WTC11 (cell line): Measurements from ENCODE around the gene ALK. TPM values are rescaled to one million over a fixed set of nuclear protein-coding genes. Genes with fewer than 3 reads are reported as not detected.

Experiments
- ATAC-seq: fragments of 200-7000 bp; cut with Tn5 transposase; 2 replicates; pipeline ENCODE4 v1.10.0; 2021; ENCODE audit warnings: mild to moderate bottlenecking, moderate library complexity
- CTCF ChIA-PET: fragments of 300-600 bp; sonication (Branson Sonifier 250); formaldehyde crosslinking; loops from one replicate; lab custom pipeline; 2021; ENCODE audit warnings: antibody characterized with exemption; lab: Charles Lee
- POLR2A ChIA-PET: fragments of 350-600 bp; sonication (Branson Sonifier 250); formaldehyde crosslinking; loops from one replicate; lab custom pipeline; 2021; ENCODE audit warnings: antibody characterized with exemption; lab: Charles Lee
- DNase-seq: peaks from one replicate; pipeline ENCODE4 v3.0.0; 2021; ENCODE audit warnings: low spot score
- H3K27ac Mint-ChIP-seq: 2 replicates; pipeline ENCODE4 v1.8.0; 2021; ENCODE audit warnings: mixed read lengths
- H3K27me3 Mint-ChIP-seq: 2 replicates; pipeline ENCODE4 v1.8.0; 2021; ENCODE audit warnings: low read depth, mild to moderate bottlenecking, moderate library complexity, mixed read lengths
- H3K36me3 Mint-ChIP-seq: 2 replicates; pipeline ENCODE4 v1.8.0; 2021; ENCODE audit warnings: mixed read lengths
- H3K4me1 Mint-ChIP-seq: 2 replicates; pipeline ENCODE4 v1.8.0; 2022; ENCODE audit warnings: mixed read lengths
- H3K4me3 Mint-ChIP-seq: 2 replicates; pipeline ENCODE4 v1.8.0; 2021; ENCODE audit warnings: mild to moderate bottlenecking, moderate library complexity, mixed read lengths
- H3K9me3 Mint-ChIP-seq: 2 replicates; pipeline ENCODE4 v1.8.0; 2021; ENCODE audit warnings: mixed read lengths
- AR ChIP-seq: fragments of 250-450 bp; sonication (Bioruptor Pico); IDR thresholded peaks from 2 replicates; pipeline ENCODE4 v1.9.0; 2021; ENCODE audit warnings: mild to moderate bottlenecking
- ETV6 ChIP-seq: sonication (generic); formaldehyde crosslinking; IDR thresholded peaks from 2 replicates; pipeline ENCODE4 v1.8.1; 2022; ENCODE audit warnings: mild to moderate bottlenecking, missing genetic modification reagents
- FOXK1 ChIP-seq: sonication (generic); formaldehyde crosslinking; IDR thresholded peaks from 2 replicates; pipeline ENCODE4 v1.8.0; 2022; ENCODE audit warnings: mild to moderate bottlenecking, moderate library complexity, missing genetic modification reagents
- GABPB1 ChIP-seq: sonication (generic); formaldehyde crosslinking; IDR thresholded peaks from 2 replicates; pipeline ENCODE4 v1.8.1; 2023; ENCODE audit warnings: mild to moderate bottlenecking, missing genetic modification reagents
- GRHL2 ChIP-seq: fragments of 250-450 bp; sonication (Bioruptor Pico); IDR thresholded peaks from 2 replicates; pipeline ENCODE4 v1.8.0; 2022; ENCODE audit warnings: mild to moderate bottlenecking, moderate library complexity; ENCODE audit not compliant: insufficient replicate concordance, severe bottlenecking
- HMGXB4 ChIP-seq: sonication (generic); formaldehyde crosslinking; IDR thresholded peaks from 2 replicates; pipeline ENCODE4 v1.8.1; 2023; ENCODE audit warnings: mild to moderate bottlenecking, moderate library complexity, missing genetic modification reagents
- OVOL2 ChIP-seq: fragments of 250-450 bp; sonication (Bioruptor Pico); IDR thresholded peaks from 2 replicates; pipeline ENCODE4 v1.9.0; 2021; ENCODE audit warnings: mild to moderate bottlenecking, borderline replicate concordance
- RELA ChIP-seq: sonication (generic); formaldehyde crosslinking; IDR thresholded peaks from 2 replicates; pipeline ENCODE4 v1.8.1; 2022; ENCODE audit warnings: missing genetic modification reagents, mild to moderate bottlenecking, borderline replicate concordance
- RORB ChIP-seq: fragments of 250-450 bp; sonication (Bioruptor Pico); IDR thresholded peaks from 2 replicates; pipeline ENCODE4 v1.9.0; 2021; ENCODE audit warnings: mild to moderate bottlenecking
- TCF7 ChIP-seq: sonication (generic); formaldehyde crosslinking; IDR thresholded peaks from 2 replicates; pipeline ENCODE4 v1.8.0; 2022; ENCODE audit warnings: mild to moderate bottlenecking, low read depth, missing genetic modification reagents, moderate library complexity
- TP53 ChIP-seq: sonication (generic); formaldehyde crosslinking; IDR thresholded peaks from 2 replicates; pipeline ENCODE4 v1.8.1; 2023; ENCODE audit warnings: mild to moderate bottlenecking, missing genetic modification reagents
- ZMAT4 ChIP-seq: fragments of 250-450 bp; sonication (Bioruptor Pico); IDR thresholded peaks from 2 replicates; pipeline ENCODE4 v1.9.0; 2021; ENCODE audit warnings: mild to moderate bottlenecking
- ZNF232 ChIP-seq: sonication (generic); formaldehyde crosslinking; IDR thresholded peaks from 2 replicates; pipeline ENCODE4 v1.8.0; 2022; ENCODE audit warnings: mild to moderate bottlenecking, missing genetic modification reagents
- ZNF263 ChIP-seq: sonication (generic); formaldehyde crosslinking; IDR thresholded peaks from 2 replicates; pipeline ENCODE4 v1.8.1; 2022; ENCODE audit warnings: low read depth, mild to moderate bottlenecking, moderate library complexity, missing genetic modification reagents
- ZNF423 ChIP-seq: fragments of 250-450 bp; sonication (Bioruptor Pico); IDR thresholded peaks from 2 replicates; pipeline ENCODE4 v2.1.2; 2022; ENCODE audit warnings: mild to moderate bottlenecking, moderate library complexity
- ZNF671 ChIP-seq: fragments of 250-450 bp; sonication (Bioruptor Pico); IDR thresholded peaks from 2 replicates; pipeline ENCODE4 v1.8.0; 2021; ENCODE audit warnings: mild to moderate bottlenecking
- total RNA-seq: library from RNA; stranded (reverse); gene quantifications from 3 replicates; pipeline ENCODE4 v1.2.3, GENCODE V29; 2021
- TF ChIP-seq, protein P1 (sequence below): fragments of 200-600 bp; IDR thresholded peaks from 2 replicates; pipeline ENCODE4 v1.8.0; 2022; ENCODE audit warnings: antibody characterized with exemption
- TF ChIP-seq, protein P2 (sequence below): sonication (generic); formaldehyde crosslinking; conservative IDR thresholded peaks from 2 replicates; pipeline ENCODE4 v1.8.1; 2022; ENCODE audit warnings: mild to moderate bottlenecking, missing genetic modification reagents
- TF ChIP-seq, protein P3 (sequence below): sonication (generic); formaldehyde crosslinking; IDR thresholded peaks from 2 replicates; pipeline ENCODE4 v1.8.0; 2022; ENCODE audit warnings: mild to moderate bottlenecking, missing genetic modification reagents
- TF ChIP-seq, protein P4 (sequence below): sonication (generic); formaldehyde crosslinking; IDR thresholded peaks from 2 replicates; pipeline ENCODE4 v1.8.1; 2023; ENCODE audit warnings: mild to moderate bottlenecking, missing genetic modification reagents, moderate library complexity

ALK gene
- total RNA-seq, 1 experiment from 2014 or later = not detected

DNA sequence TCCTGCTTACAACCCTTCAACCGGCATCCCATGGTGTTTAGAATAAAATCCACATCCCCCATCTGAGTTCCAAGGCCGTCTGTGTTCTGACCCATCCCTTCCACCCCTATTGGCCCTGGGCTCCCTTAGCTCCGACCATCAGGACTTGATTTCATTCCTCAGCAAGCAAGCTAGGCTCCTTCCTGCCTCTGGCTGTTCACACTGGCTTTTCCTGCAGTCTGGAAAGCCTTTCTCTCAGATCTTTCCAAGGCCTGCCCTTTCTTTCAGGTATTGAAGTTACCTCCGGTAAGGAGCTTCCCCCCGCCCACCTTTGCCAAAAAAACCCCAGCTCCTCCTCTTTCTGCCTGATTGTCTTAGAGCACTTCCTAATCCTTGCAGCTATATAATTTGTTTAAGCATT, 719.4 kb downstream of the ALK start:
- peak; percentile 94 for ATAC-seq
- CTCF ChIA-PET = interaction anchor here (0.8 to 1.6 kb wide), 8 partner anchors 10 to 620 kb away, joined by 3 to 8 read pairs (median 4); no protein-coding TSS in a partner anchor

GRCh38 chr2:29196792-29197788, 724.3 kb downstream of the ALK start:
- ChIA-PET POLR2A (no interaction called here), CTCF (interaction anchor here (1.0 to 1.3 kb wide), 3 partner anchors 81 to 240 kb away, joined by 3 to 14 read pairs (median 5); no protein-coding TSS in a partner anchor)
- Mint-ChIP-seq H3K4me3 (no peak overlapping the region), H3K27ac (no peak overlapping the region), H3K27me3 (peaks cover 4% of the 10 kb centered on the region), H3K4me1 (peaks cover 9% of the 10 kb centered on the region), H3K9me3 (no peaks in the 10 kb centered on the region), H3K36me3 (no peaks in the 10 kb centered on the region)
- ATAC-seq (peak; percentile 95), DNase-seq (peak; percentile 82)
- TF ChIP-seq, protein P1, sequence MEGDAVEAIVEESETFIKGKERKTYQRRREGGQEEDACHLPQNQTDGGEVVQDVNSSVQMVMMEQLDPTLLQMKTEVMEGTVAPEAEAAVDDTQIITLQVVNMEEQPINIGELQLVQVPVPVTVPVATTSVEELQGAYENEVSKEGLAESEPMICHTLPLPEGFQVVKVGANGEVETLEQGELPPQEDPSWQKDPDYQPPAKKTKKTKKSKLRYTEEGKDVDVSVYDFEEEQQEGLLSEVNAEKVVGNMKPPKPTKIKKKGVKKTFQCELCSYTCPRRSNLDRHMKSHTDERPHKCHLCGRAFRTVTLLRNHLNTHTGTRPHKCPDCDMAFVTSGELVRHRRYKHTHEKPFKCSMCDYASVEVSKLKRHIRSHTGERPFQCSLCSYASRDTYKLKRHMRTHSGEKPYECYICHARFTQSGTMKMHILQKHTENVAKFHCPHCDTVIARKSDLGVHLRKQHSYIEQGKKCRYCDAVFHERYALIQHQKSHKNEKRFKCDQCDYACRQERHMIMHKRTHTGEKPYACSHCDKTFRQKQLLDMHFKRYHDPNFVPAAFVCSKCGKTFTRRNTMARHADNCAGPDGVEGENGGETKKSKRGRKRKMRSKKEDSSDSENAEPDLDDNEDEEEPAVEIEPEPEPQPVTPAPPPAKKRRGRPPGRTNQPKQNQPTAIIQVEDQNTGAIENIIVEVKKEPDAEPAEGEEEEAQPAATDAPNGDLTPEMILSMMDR = peak; percentile 67
- TF ChIP-seq ZMAT4 (CRISPR knock-in tag) (no peak), GABPB1 (CRISPR knock-in tag) (0 out of 2 replicates have a peak, but pooled peaks have one; percentile 14)

More for the DNA sequence above, 719.4 kb downstream of the ALK start:
- peak overlapping the region; percentile 48 for H3K4me3 Mint-ChIP-seq
- H3K27me3 Mint-ChIP-seq = peaks cover 20% of the 10 kb centered on the region
- no peaks in the 10 kb centered on the region for H3K36me3 Mint-ChIP-seq
- peak overlapping the region; percentile 63 for H3K27ac Mint-ChIP-seq
- POLR2A ChIA-PET = no interaction called here
- peaks cover 18% of the 10 kb centered on the region for H3K4me1 Mint-ChIP-seq
- DNase-seq = peak; percentile 26
- TF ChIP-seq ZNF263 (no peak), TCF7 (CRISPR knock-in tag) (no peak), RORB (no peak), GRHL2 (CRISPR knock-in tag) (no peak), ZNF232 (CRISPR knock-in tag) (no peak), FOXK1 (CRISPR knock-in tag) (no peak), OVOL2 (CRISPR knock-in tag) (no peak), ZNF423 (no peak)
- TF ChIP-seq, protein P2, sequence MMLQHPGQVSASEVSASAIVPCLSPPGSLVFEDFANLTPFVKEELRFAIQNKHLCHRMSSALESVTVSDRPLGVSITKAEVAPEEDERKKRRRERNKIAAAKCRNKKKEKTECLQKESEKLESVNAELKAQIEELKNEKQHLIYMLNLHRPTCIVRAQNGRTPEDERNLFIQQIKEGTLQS = no peak
- TF ChIP-seq, protein P3, sequence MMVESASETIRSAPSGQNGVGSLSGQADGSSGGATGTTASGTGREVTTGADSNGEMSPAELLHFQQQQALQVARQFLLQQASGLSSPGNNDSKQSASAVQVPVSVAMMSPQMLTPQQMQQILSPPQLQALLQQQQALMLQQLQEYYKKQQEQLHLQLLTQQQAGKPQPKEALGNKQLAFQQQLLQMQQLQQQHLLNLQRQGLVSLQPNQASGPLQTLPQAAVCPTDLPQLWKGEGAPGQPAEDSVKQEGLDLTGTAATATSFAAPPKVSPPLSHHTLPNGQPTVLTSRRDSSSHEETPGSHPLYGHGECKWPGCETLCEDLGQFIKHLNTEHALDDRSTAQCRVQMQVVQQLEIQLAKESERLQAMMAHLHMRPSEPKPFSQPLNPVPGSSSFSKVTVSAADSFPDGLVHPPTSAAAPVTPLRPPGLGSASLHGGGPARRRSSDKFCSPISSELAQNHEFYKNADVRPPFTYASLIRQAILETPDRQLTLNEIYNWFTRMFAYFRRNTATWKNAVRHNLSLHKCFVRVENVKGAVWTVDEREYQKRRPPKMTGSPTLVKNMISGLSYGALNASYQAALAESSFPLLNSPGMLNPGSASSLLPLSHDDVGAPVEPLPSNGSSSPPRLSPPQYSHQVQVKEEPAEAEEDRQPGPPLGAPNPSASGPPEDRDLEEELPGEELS (CRISPR knock-in tag) = no peak
- TF ChIP-seq, protein P4, sequence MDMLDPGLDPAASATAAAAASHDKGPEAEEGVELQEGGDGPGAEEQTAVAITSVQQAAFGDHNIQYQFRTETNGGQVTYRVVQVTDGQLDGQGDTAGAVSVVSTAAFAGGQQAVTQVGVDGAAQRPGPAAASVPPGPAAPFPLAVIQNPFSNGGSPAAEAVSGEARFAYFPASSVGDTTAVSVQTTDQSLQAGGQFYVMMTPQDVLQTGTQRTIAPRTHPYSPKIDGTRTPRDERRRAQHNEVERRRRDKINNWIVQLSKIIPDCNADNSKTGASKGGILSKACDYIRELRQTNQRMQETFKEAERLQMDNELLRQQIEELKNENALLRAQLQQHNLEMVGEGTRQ (CRISPR knock-in tag) = no peak
- no peaks in the 10 kb centered on the region for H3K9me3 Mint-ChIP-seq

GRCh38 chr2:29195796-29196195, 725.6 kb downstream of the ALK start:
- Mint-ChIP-seq H3K4me1 (no peaks in the 10 kb centered on the region), H3K9me3 (no peaks in the 10 kb centered on the region), H3K27me3 (no peaks in the 10 kb centered on the region; the same call in 1 of the 2 replicates), H3K36me3 (no peaks in the 10 kb centered on the region), H3K4me3 (no peak overlapping the region), H3K27ac (no peak overlapping the region)
- ATAC-seq (no peak), DNase-seq (no peak)
- ChIA-PET POLR2A (no interaction called here), CTCF (no interaction called here)
- no peak for TF ChIP-seq ETV6 (CRISPR knock-in tag)
- TF ChIP-seq TP53 (CRISPR knock-in tag) = no peak
- no peak for TF ChIP-seq ZNF671 (CRISPR knock-in tag)
- no peak for TF ChIP-seq HMGXB4 (CRISPR knock-in tag)
- no peak for TF ChIP-seq RELA (CRISPR knock-in tag)
- no peak for TF ChIP-seq GABPB1 (CRISPR knock-in tag)
- no peak for TF ChIP-seq TCF7 (CRISPR knock-in tag)
- no peak for TF ChIP-seq AR (CRISPR knock-in tag)
